Effector memory CD4-positive, alpha-beta T cell (primary cell): ENCODE measurements around the gene MGMT.

ENCODE experiments used
- DNase-seq, 3 donors: peaks; one replicate each; pipeline ENCODE4 v3.0.0-alpha.2; 2020
- H3K27ac ChIP-seq: 2 replicates; pipeline ENCODE4 v1.7.0; 2013; ENCODE audit warnings: mild to moderate bottlenecking, low read length, moderate library complexity; ENCODE audit not compliant: insufficient read depth, poor library complexity, severe bottlenecking
- H3K27me3 ChIP-seq: replicated peaks from 2 replicates; pipeline ENCODE4 v1.7.0; 2013; ENCODE audit warnings: mild to moderate bottlenecking, low read length; ENCODE audit not compliant: insufficient read depth, control insufficient read depth, poor library complexity, severe bottlenecking
- H3K36me3 ChIP-seq: 2 replicates; pipeline ENCODE4 v1.7.0; 2013; ENCODE audit warnings: mild to moderate bottlenecking, low read length, moderate library complexity; ENCODE audit not compliant: control insufficient read depth, insufficient read depth
- H3K4me1 ChIP-seq: 2 replicates; pipeline ENCODE4 v1.7.0; 2013; ENCODE audit warnings: low read length, mild to moderate bottlenecking; ENCODE audit not compliant: control insufficient read depth, insufficient read depth, poor library complexity, severe bottlenecking
- H3K4me3 ChIP-seq: 2 replicates; pipeline ENCODE4 v1.7.0; 2013; ENCODE audit warnings: low read length, low read depth, mild to moderate bottlenecking; ENCODE audit not compliant: insufficient read depth, poor library complexity, severe bottlenecking
- H3K9me3 ChIP-seq: 2 replicates; pipeline ENCODE4 v1.7.0; 2013; ENCODE audit warnings: mild to moderate bottlenecking, low read length, moderate library complexity; ENCODE audit not compliant: control insufficient read depth

The MGMT gene

GRCh38 chr10:129756912-129757901, 290.2 kb downstream of the MGMT start:
- DNase-seq = no peak
- Histone ChIP-seq H3K27ac (no peak overlapping the region), H3K4me3 (no peak overlapping the region), H3K4me1 (no peaks in the 10 kb centered on the region), H3K36me3 (peaks cover 16% of the 10 kb centered on the region), H3K9me3 (peaks cover 7% of the 10 kb centered on the region), H3K27me3 (no peaks in the 10 kb centered on the region)

DNA sequence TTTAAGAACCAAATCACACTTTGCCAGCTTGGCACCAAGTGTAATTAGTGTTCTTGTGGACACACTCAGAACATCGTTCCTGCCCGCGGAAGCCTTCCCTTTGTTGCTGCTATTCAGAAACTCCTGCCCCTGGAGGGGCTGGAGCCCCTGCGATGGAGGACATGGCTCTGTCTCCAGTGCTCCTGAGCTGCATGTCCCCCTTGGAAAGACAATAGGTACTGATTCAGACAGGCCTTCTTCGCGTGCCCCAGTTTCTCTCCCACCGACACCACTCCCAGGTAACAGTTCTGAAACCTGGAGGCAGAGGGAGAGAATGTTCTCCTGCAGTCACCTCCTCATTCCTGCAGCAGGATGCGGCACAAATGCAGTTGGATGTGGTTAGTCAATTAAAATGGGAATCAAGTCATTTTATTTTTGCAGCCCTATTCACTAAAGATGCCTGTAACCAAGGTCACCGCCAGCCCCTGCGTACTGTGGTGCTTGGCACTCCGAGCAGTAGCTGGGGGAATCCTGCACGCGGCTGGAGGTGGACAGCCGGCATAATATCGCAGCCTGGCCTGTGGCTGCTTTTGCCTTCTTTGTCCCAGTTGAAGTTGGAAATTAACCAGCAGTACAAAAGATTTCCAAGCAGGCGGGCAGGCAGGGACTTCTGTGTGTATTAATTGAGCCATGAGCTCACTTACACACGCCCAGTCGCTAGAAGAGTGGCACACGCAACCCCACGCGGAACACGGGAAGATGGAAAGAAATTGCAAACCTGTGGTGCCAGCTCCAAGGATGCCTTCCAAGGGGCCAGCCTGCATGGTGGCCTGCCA, 291.4 kb downstream of the MGMT start:
- Histone ChIP-seq H3K4me1 (no peaks in the 10 kb centered on the region), H3K4me3 (no peak overlapping the region), H3K27me3 (no peaks in the 10 kb centered on the region), H3K27ac (no peak overlapping the region), H3K36me3 (peaks cover 16% of the 10 kb centered on the region), H3K9me3 (peaks cover 7% of the 10 kb centered on the region)
- DNase-seq = no peak

DNA sequence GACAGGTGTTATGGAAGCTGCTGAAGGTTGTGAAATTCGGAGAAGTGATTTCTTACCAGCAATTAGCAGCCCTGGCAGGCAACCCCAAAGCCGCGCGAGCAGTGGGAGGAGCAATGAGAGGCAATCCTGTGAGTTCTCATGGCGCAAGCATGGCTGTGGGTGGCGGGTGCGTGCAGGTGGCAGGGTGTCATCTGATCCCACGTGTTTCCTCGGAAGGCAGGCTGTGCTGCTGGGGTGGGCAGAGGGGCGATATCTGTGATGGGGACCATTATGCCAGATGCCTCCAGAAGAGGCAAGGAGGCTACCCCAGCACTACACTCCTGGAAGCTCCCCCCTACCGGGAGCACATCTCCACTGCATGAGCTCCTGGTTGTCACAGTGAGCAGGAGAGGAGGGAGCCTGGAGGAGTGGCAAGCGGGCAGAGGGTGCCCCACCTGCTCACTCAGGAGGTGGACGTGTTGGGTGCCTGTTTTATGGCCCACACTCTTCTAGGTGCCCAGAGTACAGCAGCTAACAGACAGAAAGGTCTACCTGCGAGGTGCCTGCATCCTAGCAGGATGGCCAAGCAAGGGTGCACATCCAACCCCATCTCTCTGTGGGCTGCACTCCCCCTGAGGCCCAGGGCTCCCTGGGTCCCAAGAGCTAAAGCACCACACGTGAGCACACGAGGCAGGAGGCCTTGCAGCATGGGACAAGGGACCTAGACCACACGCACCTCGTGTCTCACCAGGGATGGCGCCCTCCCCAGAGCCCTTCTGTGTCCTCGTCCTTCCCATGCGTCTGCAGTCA, 292.4 kb downstream of the MGMT start:
- H3K27me3 ChIP-seq = no peaks in the 10 kb centered on the region
- DNase-seq = no peak

GRCh38 chr10:129760003-129760315, 292.9 kb downstream of the MGMT start:
- Histone ChIP-seq H3K36me3 (peaks cover 16% of the 10 kb centered on the region), H3K9me3 (no peaks in the 10 kb centered on the region), H3K4me1 (no peaks in the 10 kb centered on the region), H3K4me3 (no peak overlapping the region), H3K27ac (no peak overlapping the region), H3K27me3 (no peaks in the 10 kb centered on the region)
- no peak for DNase-seq

More for the DNA sequence above, 292.4 kb downstream of the MGMT start:
- no peaks in the 10 kb centered on the region for H3K4me1 ChIP-seq
- H3K36me3 ChIP-seq = peaks cover 16% of the 10 kb centered on the region
- no peak overlapping the region for H3K27ac ChIP-seq
- peaks cover 4% of the 10 kb centered on the region for H3K9me3 ChIP-seq
- H3K4me3 ChIP-seq = no peak overlapping the region

DNA sequence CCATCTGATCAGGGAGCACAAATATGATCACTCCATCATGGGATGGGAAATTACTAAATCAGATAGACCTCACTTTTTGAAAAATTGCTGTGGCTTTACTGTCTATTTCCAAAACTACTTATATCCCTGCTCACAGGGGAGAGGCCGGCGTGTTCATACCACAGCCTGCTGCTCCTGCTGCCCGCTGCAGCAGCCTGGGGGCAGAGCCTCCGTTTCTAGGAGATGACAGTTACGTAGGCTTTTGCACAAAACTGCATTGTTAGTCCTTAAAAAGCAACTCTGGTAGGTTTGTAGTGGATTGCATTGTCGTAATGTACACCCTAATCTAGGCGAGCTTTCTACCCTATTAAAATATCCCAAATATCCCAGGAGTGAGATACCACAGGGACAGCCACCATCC, 293.4 kb downstream of the MGMT start:
- DNase-seq = no peak
- Histone ChIP-seq H3K4me1 (no peaks in the 10 kb centered on the region), H3K27me3 (no peaks in the 10 kb centered on the region), H3K36me3 (peaks cover 19% of the 10 kb centered on the region), H3K27ac (no peak overlapping the region), H3K9me3 (no peaks in the 10 kb centered on the region), H3K4me3 (no peak overlapping the region)

DNA sequence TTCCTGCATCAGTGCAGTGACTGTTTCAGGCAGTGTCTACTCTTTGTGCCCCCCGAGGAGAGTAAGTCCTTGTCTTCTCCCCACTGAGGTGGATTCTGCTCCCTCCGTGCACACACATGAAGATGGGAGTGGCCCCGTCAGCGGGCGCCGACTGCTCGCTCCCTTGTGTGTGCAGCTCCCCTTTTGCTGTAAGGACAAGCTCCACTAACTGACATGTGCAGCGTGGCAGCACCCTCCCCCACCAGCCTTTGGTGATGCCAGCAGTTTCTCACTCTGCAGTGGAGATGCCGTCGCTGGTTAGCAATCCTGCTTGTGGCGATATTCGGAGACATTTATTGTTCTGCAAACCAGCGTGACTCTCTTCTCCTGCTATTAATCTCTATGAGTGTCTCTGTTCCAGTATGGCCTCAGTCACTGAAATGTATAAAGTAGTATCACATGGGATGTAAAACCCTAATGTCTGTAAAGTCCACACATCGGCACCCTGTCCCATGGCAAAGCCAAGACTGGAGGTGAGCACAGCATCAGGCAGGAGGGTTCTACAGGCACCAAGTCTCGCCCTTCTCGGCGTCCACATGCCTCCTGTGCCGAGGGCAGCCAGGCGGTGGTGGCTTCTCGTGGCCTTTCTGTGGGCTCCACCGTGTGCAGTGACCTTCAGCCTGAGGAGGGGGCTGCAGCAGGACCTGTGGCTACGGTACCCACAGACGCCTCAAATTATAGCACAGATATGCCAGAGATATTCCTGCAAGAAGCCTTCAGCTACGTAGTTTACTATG, 294.3 kb downstream of the MGMT start:
- peaks cover 19% of the 10 kb centered on the region for H3K36me3 ChIP-seq
- DNase-seq = no peak
- no peak overlapping the region for H3K27ac ChIP-seq

GRCh38 chr10:129761981-129762956, 295.2 kb downstream of the MGMT start:
- no peaks in the 10 kb centered on the region for H3K9me3 ChIP-seq
- no peak overlapping the region for H3K4me3 ChIP-seq
- H3K27me3 ChIP-seq = no peaks in the 10 kb centered on the region
- no peaks in the 10 kb centered on the region for H3K4me1 ChIP-seq
- H3K36me3 ChIP-seq = peaks cover 19% of the 10 kb centered on the region
- DNase-seq = no peak
- no peak overlapping the region for H3K27ac ChIP-seq

More for the DNA sequence above, 294.3 kb downstream of the MGMT start:
- Histone ChIP-seq H3K9me3 (no peaks in the 10 kb centered on the region), H3K27me3 (no peaks in the 10 kb centered on the region), H3K4me1 (no peaks in the 10 kb centered on the region), H3K4me3 (no peak overlapping the region)

DNA sequence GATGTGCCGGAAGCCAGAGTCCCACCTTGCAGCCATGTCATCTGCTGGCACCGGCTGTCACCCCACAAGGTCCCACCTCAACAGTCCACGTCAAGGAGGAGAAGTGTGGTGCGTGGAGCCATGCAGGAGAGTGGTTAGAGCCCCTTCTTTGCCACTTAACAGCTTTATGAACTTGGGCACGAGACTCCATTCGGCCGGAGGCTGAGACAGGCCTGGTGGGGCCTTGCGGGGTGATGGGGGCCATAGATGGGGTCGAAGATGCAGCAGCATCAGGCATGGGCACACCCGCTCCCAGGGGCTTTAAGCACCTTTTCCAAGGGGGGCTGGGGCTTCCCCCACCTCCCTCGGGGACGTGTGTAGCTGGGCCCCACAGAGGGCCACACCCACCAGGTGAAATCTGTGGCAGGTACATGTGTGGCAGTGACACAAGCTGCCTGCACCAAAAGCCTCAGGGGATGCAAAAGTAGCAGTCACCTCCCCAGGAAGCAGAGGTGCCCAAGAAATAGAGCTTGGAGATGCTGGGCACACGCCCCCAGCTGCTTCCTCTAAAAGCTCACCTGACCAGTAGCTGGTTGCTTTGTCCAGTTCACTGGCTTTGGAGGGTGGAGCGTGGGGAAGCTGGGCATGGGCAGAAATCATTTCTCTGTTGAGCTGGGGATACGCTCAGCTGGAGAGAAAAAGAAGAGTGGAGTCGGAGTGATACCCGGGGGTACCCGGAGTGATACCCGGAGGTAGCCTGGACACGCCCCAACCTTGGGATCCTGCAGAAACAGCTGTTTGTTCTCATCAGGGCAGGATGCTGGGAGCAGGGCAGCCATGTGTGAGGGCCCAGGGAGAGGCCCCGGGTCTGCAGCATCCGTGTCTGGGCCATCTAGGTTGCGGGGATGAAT, 297.2 kb downstream of the MGMT start:
- H3K36me3 ChIP-seq = peaks cover 11% of the 10 kb centered on the region
- no peak overlapping the region for H3K4me3 ChIP-seq
- DNase-seq = no peak
- no peaks in the 10 kb centered on the region for H3K4me1 ChIP-seq
- no peaks in the 10 kb centered on the region for H3K27me3 ChIP-seq
- H3K27ac ChIP-seq = no peak overlapping the region
- no peaks in the 10 kb centered on the region for H3K9me3 ChIP-seq
